Heart right ventricle (tissue), 16 donors: Measurements from ENCODE around the gene TPI1. TPM values are rescaled to one million over a fixed set of nuclear protein-coding genes. Genes with fewer than 3 reads are reported as not detected.

Experiments
- ATAC-seq, 8 donors: fragments of 200-7000 bp; cut with Tn5 transposase; one replicate each; pipeline ENCODE4 v1.9.1; 2020; ENCODE audit warnings: mild to moderate bottlenecking in 8 of 8, moderate library complexity in 8 of 8, moderate number of reproducible peaks in 1 of 8
- DNase-seq, 2 donors: peaks; one replicate each; pipeline ENCODE4 v3.0.0-alpha.2; 2020
- H3K27ac ChIP-seq, 10 donors: fragments of 200-600 bp; sonication (generic) in 2 of 10; one replicate each; pipeline versions ENCODE4 v1.5.0 to v1.8.0; 2020 to 2022; ENCODE audit warnings: mild to moderate bottlenecking in 3 of 10
- H3K27me3 ChIP-seq, 7 donors: fragments of 200-600 bp; one replicate each; pipeline ENCODE4 v1.8.0; 2021 to 2022; ENCODE audit warnings: mild to moderate bottlenecking in 2 of 7
- H3K36me3 ChIP-seq, 9 donors: fragments of 200-600 bp; sonication (generic) in 1 of 9; one replicate each; pipeline versions ENCODE4 v1.5.0 to v1.8.0; 2020 to 2022; ENCODE audit warnings: mild to moderate bottlenecking in 2 of 9
- H3K4me1 ChIP-seq, 9 donors: fragments of 200-600 bp; sonication (generic) in 1 of 9; one replicate each; pipeline versions ENCODE4 v1.5.0 to v1.8.0; 2020 to 2022; ENCODE audit warnings: mild to moderate bottlenecking in 4 of 9
- H3K4me3 ChIP-seq, 10 donors: fragments of 200-600 bp; sonication (generic) in 2 of 10; one replicate each; pipeline versions ENCODE4 v1.5.0 to v1.8.0; 2020 to 2022; ENCODE audit warnings: mild to moderate bottlenecking in 7 of 10, moderate library complexity in 2 of 10
- H3K9me3 ChIP-seq, 11 donors: fragments of 200-600 bp in 10 of 11; sonication (generic) in 2 of 11; one replicate each; pipeline versions ENCODE4 v1.5.0 to v1.8.0; 2013 to 2022; ENCODE audit warnings: mild to moderate bottlenecking in 2 of 11, control low read depth in 1 of 11, moderate library complexity in 1 of 11
- CTCF ChIP-seq, 9 donors: fragments of 200-600 bp; sonication (generic) in 2 of 9; IDR thresholded peaks; one replicate each; pipeline versions ENCODE4 v1.5.0 to v1.8.0; 2021 to 2022; ENCODE audit warnings: antibody characterized with exemption in 9 of 9, mild to moderate bottlenecking in 5 of 9, moderate library complexity in 1 of 9
- WGBS, 2 donors: extraction: QIAGEN DNeasy Blood & Tissue Kit; methylation state at CpG; one replicate each; pipeline ENCODE4 v1.1.7; 2013; ENCODE audit warnings: inconsistent platforms in 1 of 2; 5-methylcytosine and 5-hydroxymethylcytosine counted together
- intact Hi-C, 10 donors: fragments of 100-400 bp; cut with DNase I; formaldehyde crosslinking; loops; one replicate each; pipeline versions ENCODE4 v1.11.1 to v1.14.2; 2022
- polyA plus RNA-seq, 2 donors: library from polyadenylated mRNA; stranded (reverse); fragments of 200-250 nt; gene quantifications; one replicate each; pipeline ENCODE4 v1.2.3, GENCODE V29; 2013
- total RNA-seq, 10 donors: library from RNA; stranded (reverse); fragmentation: NEBNext Ultra II Directional in 3 of 10; extraction: Animal tissue kit (Norgen Biotek cat#: 25700) in 3 of 10; gene quantifications; one replicate each; pipeline versions ENCODE4 v1.2.1 to v1.2.4, GENCODE V29; 2021 to 2023
- donor health status: Arrhythmogenic right ventricular cardiomyopathy.
- donor health status: ischemic (EF 13 %, LVEDD 7.1; RV severe dilation, severe dysfunction).
- donor health status: healthy with polysubstance abuse.
- donor health status: DM: no; HTN: yes; CAD: no.
- donor health status: DM: no; HTN: no; CAD: no.
- donor health status: ischemic (EF 25% LVEDD 6.9; RV normal size, moderate dysfunction).
- donor health status: ischemic (EF 25% LVEDD 5.7; RV mildly dilated, moderate dysfunction).
- donor health status: healthy.
- donor health status: DM: yes; HTN: yes; CAD: no.
- donor health status: Ischemic cardiomyopathy.
- donor health status: ischemic (EF 35%, LVEDD 5.7; RV mildly dilated, moderate dysfunction).
- donor health status: nonischemic (EF 11% LVEDD 7.7; RV severe dilation, severe dysfunction).
- donor health status: DM: yes; HTN: yes; CAD: no.
- donor health status: PGD.
- donor health status: ischemic (EF 29% LVEDD 5.4; RV normal size, mild dysfunction).
- donor health status: nonischemic (EF 23%, LVEDD 6.1; RV moderate dilation, normal function).

Gene TPI1
- total and polyA plus RNA-seq, 12 donors: 367 to 1,432 (median 839) TPM

- Histone ChIP-seq H3K4me1 (peaks cover 3 to 26% (median 16%) of the 10 kb centered on the region in 9 donors), H3K4me3 (peak overlapping the region; percentile 14 to 93 (median 66)), H3K36me3 (peaks cover 0 to 52% (median 23%) of the 10 kb centered on the region in 9 donors), H3K27me3 (no peaks in the 10 kb centered on the region), H3K27ac (peak overlapping the region in 8 of 10 donors; percentile 34 to 96 (median 77)), H3K9me3 (no peaks in the 10 kb centered on the region)
- ATAC-seq (no peak), DNase-seq (no peak)
- no peak for TF ChIP-seq CTCF (IDR thresholded peaks at IDR 0.05)
- intact Hi-C loops: loop anchor here in 2 of 10 donors (1.0 kb wide), 2 partner anchors 37 to 100 kb away; partner anchors contain the start of gene MLF2 (in 1 of the 2)
- 3% methylated on average over 18 of the region's 18 CpGs for WGBS, 2 donors
These were observed 14.5 kb upstream of the TPI1 start for GRCh38 chr12:6852651-6853354.

GRCh38 chr12:6853626-6854025 lies 13.7 kb upstream of the TPI1 start:
- H3K9me3 ChIP-seq: no peaks in the 10 kb centered on the region
- peaks cover 3 to 26% (median 16%) of the 10 kb centered on the region in 9 donors for H3K4me1 ChIP-seq
- peak overlapping the region in 1 of 10 donors; percentile 93 for H3K4me3 ChIP-seq
- 43 to 81% methylated on average over 1 of the region's 1 CpG for WGBS, 2 donors
- H3K27me3 ChIP-seq: no peaks in the 10 kb centered on the region
- ATAC-seq (no peak), DNase-seq (no peak)
- peaks cover 1 to 54% (median 31%) of the 10 kb centered on the region in 9 donors for H3K36me3 ChIP-seq
- peak overlapping the region in 2 of 10 donors; percentile 93 to 94 for H3K27ac ChIP-seq
- TF ChIP-seq CTCF (IDR thresholded peaks at IDR 0.05): no peak
- intact Hi-C loops: no loop called here

- DNase-seq (no peak), ATAC-seq (no peak)
- H3K4me3 ChIP-seq: no peak overlapping the region
- TF ChIP-seq CTCF (IDR thresholded peaks at IDR 0.05): no peak
- peaks cover 3 to 26% (median 16%) of the 10 kb centered on the region in 9 donors for H3K4me1 ChIP-seq
- no peaks in the 10 kb centered on the region for H3K27me3 ChIP-seq
- 75 to 80% methylated on average over 6 of the region's 6 CpGs for WGBS, 2 donors
- no peaks in the 10 kb centered on the region for H3K9me3 ChIP-seq
- H3K27ac ChIP-seq: no peak overlapping the region
- intact Hi-C loops: no loop called here
- peaks cover 5 to 54% (median 35%) of the 10 kb centered on the region in 9 donors for H3K36me3 ChIP-seq
These were observed 13.3 kb upstream of the TPI1 start for GRCh38 chr12:6854036-6854435.

GRCh38 chr12:6855322-6855721 lies 12.0 kb upstream of the TPI1 start:
- no peak for TF ChIP-seq CTCF (IDR thresholded peaks at IDR 0.05)
- 92% methylated on average over 14 of the region's 14 CpGs for WGBS, 2 donors
- DNase-seq (no peak), ATAC-seq (no peak)
- intact Hi-C loops: no loop called here
- Histone ChIP-seq H3K36me3 (peaks cover 5 to 56% (median 47%) of the 10 kb centered on the region in 9 donors), H3K4me3 (no peak overlapping the region), H3K4me1 (peaks cover 3 to 25% (median 16%) of the 10 kb centered on the region in 9 donors), H3K27ac (no peak overlapping the region), H3K9me3 (no peaks in the 10 kb centered on the region), H3K27me3 (no peaks in the 10 kb centered on the region)
